Breast epithelium (tissue), 4 donors: Measurements from ENCODE around the gene PTTG1IP. TPM values are rescaled to one million over a fixed set of nuclear protein-coding genes. Genes with fewer than 3 reads are reported as not detected.

Source experiments
- DNase-seq, 2 donors: peaks; one replicate each; pipeline ENCODE4 v3.0.0-alpha.2; 2019; ENCODE audit warnings: low spot score in 2 of 2
- H3K27ac ChIP-seq, 2 donors: fragments of 200-600 bp; sonication (generic) in 1 of 2; one replicate each; pipeline ENCODE4 v1.5.1; 2016 to 2019; ENCODE audit warnings: mild to moderate bottlenecking in 1 of 2
- H3K27me3 ChIP-seq, 2 donors: fragments of 200-600 bp; sonication (generic) in 1 of 2; one replicate each; pipeline versions ENCODE4 v1.5.1 to v1.6.0; 2017 to 2019; ENCODE audit warnings: control low read depth in 1 of 2, mild to moderate bottlenecking in 1 of 2
- H3K36me3 ChIP-seq: fragments of 200-600 bp; one replicate; pipeline ENCODE4 v1.5.1; 2019
- H3K4me1 ChIP-seq, 2 donors: fragments of 200-600 bp; sonication (generic); one replicate each; pipeline ENCODE4 v1.5.1; 2016 to 2019; ENCODE audit warnings: control low read depth in 1 of 2
- H3K4me3 ChIP-seq, 3 donors: fragments of 200-600 bp; sonication (generic); 1 replicate in 2 of 3; 2 replicates in 1 of 3; pipeline ENCODE4 v1.5.1; 2016 to 2019; ENCODE audit warnings: mild to moderate bottlenecking in 3 of 3, moderate library complexity in 2 of 3
- H3K9me3 ChIP-seq, 2 donors: fragments of 200-600 bp; sonication (generic) in 1 of 2; one replicate each; pipeline ENCODE4 v1.5.1; 2016 to 2019; ENCODE audit warnings: control low read depth in 1 of 2
- POLR2A ChIP-seq: fragments of 450-650 bp; IDR thresholded peaks from one replicate; pipeline ENCODE4 v1.6.1; 2016; ENCODE audit warnings: antibody characterized with exemption, mild to moderate bottlenecking, moderate library complexity
- POLR2AphosphoS5 ChIP-seq, 3 donors: sonication (generic); formaldehyde crosslinking; IDR thresholded peaks; one replicate each; pipeline ENCODE4 v1.6.1; 2017; ENCODE audit warnings: antibody characterized with exemption in 3 of 3
- intact Hi-C: fragments of 100-400 bp; cut with DNase I; formaldehyde crosslinking; loops from one replicate; pipeline ENCODE4 v1.15.1; 2023; ENCODE audit warnings: low total_unique reads
- total RNA-seq, 3 donors: library from RNA; depleted of rRNA; stranded (reverse); fragments of >200 nt; gene quantifications; one replicate each; pipeline ENCODE4 v1.1.0, GENCODE V29; 2016
- TF ChIP-seq, protein P1 (sequence below), 3 donors: fragments of 450-650 bp; IDR thresholded peaks; one replicate each; pipeline ENCODE4 v1.5.1; 2016 to 2017; ENCODE audit warnings: antibody characterized with exemption in 3 of 3, mild to moderate bottlenecking in 3 of 3, moderate library complexity in 3 of 3

Gene PTTG1IP
- total RNA-seq, 3 donors from 2014 or later = 187 to 351 (median 272) TPM

DNA sequence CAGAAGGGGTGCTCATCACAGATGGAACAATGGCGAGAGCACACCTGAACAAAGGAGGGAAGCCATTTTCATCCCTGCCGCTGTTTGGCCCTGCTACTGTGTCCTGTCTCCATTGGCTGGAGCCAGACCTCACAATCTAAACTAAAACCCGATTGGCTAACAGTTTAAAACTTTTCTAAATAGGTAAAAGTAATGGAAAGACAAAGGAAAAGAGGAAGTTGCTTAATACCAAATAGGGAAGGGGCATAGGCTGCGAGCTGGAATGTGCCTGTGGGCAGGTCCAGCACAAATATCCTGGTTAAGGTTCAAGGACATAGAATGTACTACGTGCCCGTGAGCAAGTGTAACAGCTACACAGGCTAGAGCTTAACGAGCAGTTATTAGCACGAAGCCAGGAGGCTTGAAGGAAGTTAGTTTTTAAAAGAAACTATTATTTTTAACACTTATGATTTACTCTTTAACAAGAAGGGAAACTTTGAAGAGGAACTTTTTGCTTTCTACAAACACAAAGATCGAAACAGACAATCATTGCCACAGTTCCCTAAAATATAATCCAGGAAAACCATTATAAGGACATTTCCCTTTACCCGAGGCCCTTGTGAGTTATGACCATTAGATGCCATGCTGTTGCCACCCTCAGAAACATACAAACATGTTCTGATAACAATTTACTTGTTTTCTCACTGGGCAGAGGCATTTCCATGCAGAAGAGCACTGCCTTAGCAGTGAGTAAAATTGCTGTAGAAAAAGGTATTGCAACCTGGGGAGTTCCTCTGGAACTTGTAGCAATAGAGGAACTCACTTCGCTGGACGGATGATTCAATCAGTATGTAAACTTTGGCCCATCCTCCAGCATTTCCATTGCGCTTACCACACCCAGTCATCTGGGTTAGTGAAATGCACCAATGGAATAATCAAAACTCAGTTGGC, 4.8 kb upstream of the PTTG1IP start:
- Histone ChIP-seq H3K27me3 (no peaks in the 10 kb centered on the region), H3K27ac (no peak overlapping the region), H3K36me3 (no peaks in the 10 kb centered on the region), H3K4me3 (no peak overlapping the region), H3K9me3 (no peaks in the 10 kb centered on the region), H3K4me1 (no peaks in the 10 kb centered on the region)
- DNase-seq = no peak
- intact Hi-C loops = no loop called here
- no peak for TF ChIP-seq POLR2A
- TF ChIP-seq POLR2AphosphoS5 (IDR thresholded peaks at IDR 0.05) = no peak
- TF ChIP-seq, protein P1, sequence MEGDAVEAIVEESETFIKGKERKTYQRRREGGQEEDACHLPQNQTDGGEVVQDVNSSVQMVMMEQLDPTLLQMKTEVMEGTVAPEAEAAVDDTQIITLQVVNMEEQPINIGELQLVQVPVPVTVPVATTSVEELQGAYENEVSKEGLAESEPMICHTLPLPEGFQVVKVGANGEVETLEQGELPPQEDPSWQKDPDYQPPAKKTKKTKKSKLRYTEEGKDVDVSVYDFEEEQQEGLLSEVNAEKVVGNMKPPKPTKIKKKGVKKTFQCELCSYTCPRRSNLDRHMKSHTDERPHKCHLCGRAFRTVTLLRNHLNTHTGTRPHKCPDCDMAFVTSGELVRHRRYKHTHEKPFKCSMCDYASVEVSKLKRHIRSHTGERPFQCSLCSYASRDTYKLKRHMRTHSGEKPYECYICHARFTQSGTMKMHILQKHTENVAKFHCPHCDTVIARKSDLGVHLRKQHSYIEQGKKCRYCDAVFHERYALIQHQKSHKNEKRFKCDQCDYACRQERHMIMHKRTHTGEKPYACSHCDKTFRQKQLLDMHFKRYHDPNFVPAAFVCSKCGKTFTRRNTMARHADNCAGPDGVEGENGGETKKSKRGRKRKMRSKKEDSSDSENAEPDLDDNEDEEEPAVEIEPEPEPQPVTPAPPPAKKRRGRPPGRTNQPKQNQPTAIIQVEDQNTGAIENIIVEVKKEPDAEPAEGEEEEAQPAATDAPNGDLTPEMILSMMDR (IDR thresholded peaks at IDR 0.05) = no peak

DNA sequence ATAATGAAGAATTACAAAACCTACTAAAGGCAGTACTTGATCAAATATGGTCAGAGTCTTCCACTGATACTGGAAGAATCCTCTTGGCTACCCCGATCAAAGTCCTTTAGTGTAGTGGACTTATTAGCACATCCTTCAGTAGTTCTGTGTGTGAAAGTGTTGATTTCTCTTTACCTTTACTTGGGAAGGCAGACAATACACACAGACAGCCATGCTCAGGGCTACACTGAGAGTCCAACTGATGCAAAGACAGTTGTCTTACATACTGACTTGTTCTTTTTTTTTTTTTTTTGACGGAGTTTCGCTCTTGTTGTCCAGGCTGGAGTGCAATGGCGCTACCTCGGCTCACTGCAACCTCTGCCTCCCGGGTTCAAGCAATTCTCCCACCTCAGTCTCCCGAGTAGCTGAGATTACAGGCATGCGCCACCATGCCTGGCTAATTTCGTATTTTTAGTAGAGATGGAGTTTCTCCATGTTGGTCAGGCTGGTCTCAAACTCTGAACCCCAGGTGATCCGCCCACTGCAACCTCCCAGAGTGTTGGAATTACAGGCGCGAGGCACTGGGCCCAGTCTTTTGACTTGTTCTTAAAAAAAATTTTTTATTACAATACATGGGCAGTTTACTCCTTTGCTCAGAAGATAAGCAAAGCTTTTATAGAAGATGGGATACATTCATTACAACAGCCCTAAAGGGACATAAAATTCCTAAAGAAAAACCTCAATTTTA, 3.5 kb upstream of the PTTG1IP start:
- DNase-seq = no peak
- Histone ChIP-seq H3K27ac (no peak overlapping the region), H3K36me3 (no peaks in the 10 kb centered on the region), H3K4me1 (peaks cover 0 to under 1% of the 10 kb centered on the region in 2 donors), H3K4me3 (no peak overlapping the region), H3K27me3 (no peaks in the 10 kb centered on the region), H3K9me3 (no peaks in the 10 kb centered on the region)
- intact Hi-C loops = no loop called here
- TF ChIP-seq, protein P1 (IDR thresholded peaks at IDR 0.05) = no peak
- TF ChIP-seq POLR2AphosphoS5 (IDR thresholded peaks at IDR 0.05) (no peak), POLR2A (no peak)

DNA sequence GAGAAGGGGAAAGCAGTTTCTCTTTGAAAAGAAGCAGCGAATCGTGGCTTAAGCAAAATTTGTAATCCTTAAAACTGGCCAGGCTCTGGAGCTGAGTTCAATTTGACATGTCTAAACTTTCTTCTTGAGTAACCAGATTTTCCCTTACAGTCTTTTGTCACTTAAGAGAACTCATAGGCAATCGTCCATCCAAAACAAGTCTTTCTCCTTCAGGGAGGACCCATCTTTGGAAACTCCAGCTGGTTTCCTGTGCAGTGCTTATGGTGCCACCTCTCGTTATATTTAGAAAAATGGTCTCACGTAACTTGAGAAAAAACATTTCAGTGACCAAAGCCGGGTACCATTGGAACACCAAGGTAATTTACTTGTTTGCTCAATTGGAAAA, 1.8 kb upstream of the PTTG1IP start:
- no peak for DNase-seq

DNA sequence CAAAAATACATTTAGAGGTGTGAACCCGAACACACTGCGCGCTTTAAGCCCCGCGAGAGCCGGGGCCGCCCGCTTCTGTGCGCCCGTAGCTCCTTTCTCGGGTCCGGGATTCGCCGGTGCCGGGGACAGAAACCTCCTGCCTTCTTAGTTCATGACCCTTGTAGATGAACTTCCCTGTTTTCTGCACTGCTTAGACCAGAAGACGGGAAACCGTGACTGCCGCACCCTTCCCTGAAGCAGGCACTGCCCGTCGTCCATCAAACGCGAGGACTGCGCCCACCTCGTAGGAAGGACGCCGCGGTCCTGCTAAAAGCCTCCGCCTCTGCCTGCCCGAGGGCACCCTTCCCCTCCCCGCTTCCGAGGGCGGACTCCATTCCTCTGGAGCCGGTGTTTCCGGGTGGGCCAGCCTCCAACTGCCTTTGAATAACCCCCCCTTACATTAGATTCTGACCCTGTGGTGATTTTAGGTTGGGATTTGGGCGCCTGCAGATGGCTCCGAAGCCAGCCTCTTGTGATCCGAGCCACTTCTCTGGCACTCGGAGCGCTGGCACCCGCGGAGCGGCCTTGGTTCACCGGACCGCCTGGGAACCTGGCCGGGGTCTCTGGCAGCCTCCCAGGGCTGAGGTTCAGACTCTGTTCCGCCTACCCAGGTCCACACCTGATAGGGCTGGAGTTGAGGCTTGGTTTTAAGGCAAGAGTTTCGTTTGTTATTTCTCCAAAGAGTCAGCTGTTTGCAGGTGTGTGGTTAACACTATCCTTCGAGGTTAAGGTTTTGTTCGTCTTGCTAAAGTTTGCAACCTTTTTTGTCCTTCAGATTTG, 1.2 kb upstream of the PTTG1IP start:
- Histone ChIP-seq H3K27me3 (no peaks in the 10 kb centered on the region), H3K4me3 (peak overlapping the region; percentile 87 to 95 (median 91)), H3K27ac (peak overlapping the region; percentile 91), H3K36me3 (no peaks in the 10 kb centered on the region), H3K4me1 (peaks cover 14 to 19% of the 10 kb centered on the region in 2 donors), H3K9me3 (no peaks in the 10 kb centered on the region)
- peak in 2 of 3 donors; percentile 60 to 61 for TF ChIP-seq POLR2AphosphoS5 (IDR thresholded peaks at IDR 0.05)
- TF ChIP-seq POLR2A = no peak
- intact Hi-C loops = loop anchor here (5.0 kb wide), 1 partner anchor 72 kb away; the partner anchor contains the start of gene UBE2G2
- peak; percentile 56 to 68 for DNase-seq

More for the DNA sequence above, 1.8 kb upstream of the PTTG1IP start:
- H3K27me3 ChIP-seq = no peaks in the 10 kb centered on the region
- peak overlapping the region; percentile 91 for H3K27ac ChIP-seq
- TF ChIP-seq POLR2A = no peak
- TF ChIP-seq POLR2AphosphoS5 (IDR thresholded peaks at IDR 0.05) = no peak
- TF ChIP-seq, protein P1 (IDR thresholded peaks at IDR 0.05) = no peak
- no peaks in the 10 kb centered on the region for H3K9me3 ChIP-seq
- intact Hi-C loops = no loop called here
- H3K4me1 ChIP-seq = peaks cover 14% of the 10 kb centered on the region in 2 donors
- H3K4me3 ChIP-seq = peak overlapping the region; percentile 87 to 95 (median 91)
- H3K36me3 ChIP-seq = no peaks in the 10 kb centered on the region

DNA sequence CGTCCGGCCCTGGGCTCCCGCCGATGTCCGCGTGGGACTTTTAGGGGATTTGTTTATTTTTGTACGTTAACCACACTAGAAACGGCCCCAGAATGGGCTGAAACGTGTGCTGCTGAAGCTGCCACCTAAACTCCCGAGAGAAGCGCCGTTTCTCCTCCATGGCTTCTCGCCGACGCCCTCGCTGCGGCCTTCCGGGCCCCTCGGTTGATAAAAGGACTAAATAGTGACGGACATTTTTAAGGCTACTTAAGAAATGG, 678 bp upstream of the PTTG1IP start:
- H3K4me1 ChIP-seq = peaks cover 14 to 24% of the 10 kb centered on the region in 2 donors
- intact Hi-C loops = loop anchor here (5.0 kb wide), 1 partner anchor 72 kb away; the partner anchor contains the start of gene UBE2G2

More for the DNA sequence above, 678 bp upstream of the PTTG1IP start:
- TF ChIP-seq, protein P1 (IDR thresholded peaks at IDR 0.05) = no peak
- TF ChIP-seq POLR2A (no peak), POLR2AphosphoS5 (IDR thresholded peaks at IDR 0.05) (no peak)
- Histone ChIP-seq H3K36me3 (no peaks in the 10 kb centered on the region), H3K27me3 (no peaks in the 10 kb centered on the region), H3K27ac (peak overlapping the region; percentile 91), H3K4me3 (peak overlapping the region; percentile 87 to 95 (median 91)), H3K9me3 (no peaks in the 10 kb centered on the region)
- DNase-seq = no peak
